Measurements from ENCODE around the gene CYP4F12. TPM values are rescaled to one million over a fixed set of nuclear protein-coding genes. Genes with fewer than 3 reads are reported as not detected.

Gene CYP4F12
- total and polyA plus RNA-seq, 10 of the 15 experiments (the other 5 are each of a cell fraction or from before 2014, with no cell fraction given) = 0.12 to 0.20 TPM; not detected in 8

DNA sequence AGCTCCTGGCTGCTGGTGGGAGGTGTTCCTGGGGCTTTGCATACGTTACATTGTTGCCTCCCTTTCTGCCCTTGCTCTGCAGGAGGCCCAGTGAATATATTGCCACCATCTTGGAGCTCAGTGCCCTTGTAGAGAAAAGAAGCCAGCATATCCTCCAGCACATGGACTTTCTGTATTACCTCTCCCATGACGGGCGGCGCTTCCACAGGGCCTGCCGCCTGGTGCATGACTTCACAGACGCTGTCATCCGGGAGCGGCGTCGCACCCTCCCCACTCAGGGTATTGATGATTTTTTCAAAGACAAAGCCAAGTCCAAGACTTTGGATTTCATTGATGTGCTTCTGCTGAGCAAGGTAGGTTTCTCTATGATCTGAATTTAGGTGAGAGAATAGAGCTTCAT, 10.5 kb downstream of the CYP4F12 start (continued):
- TF ChIP-seq CHD1 (IDR thresholded peaks at IDR 0.05; ENCODE audit: low read depth, low read length) = no peak
- TF ChIP-seq NR2C2 (IDR thresholded peaks at IDR 0.05; ENCODE audit: borderline replicate concordance, control insufficient read depth, insufficient read length, low read depth) = no peak

DNA sequence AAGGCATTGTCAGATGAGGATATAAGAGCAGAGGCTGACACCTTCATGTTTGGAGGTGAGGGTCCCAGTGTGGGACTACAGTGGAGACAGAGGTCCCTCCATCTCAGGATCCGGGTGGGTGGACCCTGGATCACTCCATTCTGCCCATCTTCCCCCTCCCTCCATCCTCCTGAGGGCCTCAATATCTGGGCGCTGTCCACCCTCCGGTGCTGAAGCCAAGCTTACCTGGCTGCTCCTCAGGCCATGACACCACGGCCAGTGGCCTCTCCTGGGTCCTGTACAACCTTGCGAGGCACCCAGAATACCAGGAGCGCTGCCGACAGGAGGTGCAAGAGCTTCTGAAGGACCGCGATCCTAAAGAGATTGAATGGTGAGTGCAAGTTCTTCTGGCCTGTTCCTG, 11.9 kb downstream of the CYP4F12 start:
- DNase-seq (ENCODE audit: low read depth, low spot score) = no peak
- Histone ChIP-seq H3K79me2 (ENCODE audit: control insufficient read depth, insufficient read depth, low read length) (no peaks in the 10 kb centered on the region), H3K9ac (ENCODE audit: control insufficient read depth, insufficient read depth, low read length) (no peak overlapping the region), H3K27ac (ENCODE audit: control insufficient read depth, insufficient read depth) (no peak overlapping the region), H3K27me3 (replicated peaks in 1 of 2; ENCODE audit: control insufficient read depth in 2 of 2, insufficient read depth in 2 of 2, low read length in 1 of 2) (no peaks in the 10 kb centered on the region), H3K4me2 (ENCODE audit: control insufficient read depth, insufficient read depth) (no peak overlapping the region), H3K9me3 (replicated peaks; ENCODE audit: control insufficient read depth, insufficient read depth, low read length) (no peaks in the 10 kb centered on the region; the same call in 2 of the 3 replicates), H3K4me1 (ENCODE audit: control insufficient read depth, insufficient read depth, low read length) (no peaks in the 10 kb centered on the region), H4K20me1 (ENCODE audit: control insufficient read depth, insufficient read depth) (no peaks in the 10 kb centered on the region), H3K36me3 (ENCODE audit: control insufficient read depth in 2 of 2, insufficient read depth in 2 of 2, low read length in 1 of 2) (no peaks in the 10 kb centered on the region), H3K4me3 (no peak overlapping the region), H2AFZ (ENCODE audit: control insufficient read depth, low read depth, low read length) (no peak overlapping the region)
- intact Hi-C loops (cut with micrococcal nuclease; ENCODE audit: unreplicated experiment) = no loop called here
- TF ChIP-seq REST (IDR thresholded peaks at IDR 0.05; ENCODE audit: low read depth, low read length) (peak; percentile 80), CBFB (IDR thresholded peaks at IDR 0.05; ENCODE audit: low read depth) (no peak)
- ATAC-seq = no peak
- in situ Hi-C loops (cut with MboI) = no loop called here
- no TSS peak for BruUV-seq (replicated peaks)
- CTCF ChIA-PET = no interaction called here
- WGBS (ENCODE audit: insufficient coverage, insufficient replicate concordance, low lambda C conversion rate, missing lambda C conversion rate) = 21% methylated on average over 9 of the region's 9 CpGs
- no peak for FAIRE-seq
- SMC1A ChIA-PET (ENCODE audit: uncharacterized antibody, unreplicated experiment) = no interaction called here
- RAD21 ChIA-PET (ENCODE audit: unreplicated experiment) = no interaction called here
- POLR2A ChIA-PET = no interaction called here

Data from GM12878 (cell line).